Glutamatergic neuron (in vitro differentiated cells): ENCODE data around the gene XYLT1. TPM values are rescaled to one million over a fixed set of nuclear protein-coding genes. Genes with fewer than 3 reads are reported as not detected.

Source experiments
- DNase-seq: peaks from one replicate; pipeline ENCODE4 v3.0.0; 2022
- H3K27ac Mint-ChIP-seq: one replicate; pipeline ENCODE4 v1.8.0; 2020; ENCODE audit warnings: mild to moderate bottlenecking, mixed read lengths, inconsistent platforms; ENCODE audit not compliant: unreplicated experiment
- H3K27me3 Mint-ChIP-seq: one replicate; pipeline ENCODE4 v1.8.0; 2020; ENCODE audit warnings: mild to moderate bottlenecking, moderate library complexity, mixed read lengths, inconsistent platforms; ENCODE audit not compliant: unreplicated experiment
- H3K36me3 Mint-ChIP-seq: one replicate; pipeline ENCODE4 v1.8.0; 2020; ENCODE audit warnings: mild to moderate bottlenecking, mixed read lengths, inconsistent platforms; ENCODE audit not compliant: unreplicated experiment
- H3K4me1 Mint-ChIP-seq: one replicate; pipeline ENCODE4 v1.8.0; 2020; ENCODE audit warnings: mild to moderate bottlenecking, low read depth, mixed read lengths, inconsistent platforms; ENCODE audit not compliant: unreplicated experiment
- H3K4me3 Mint-ChIP-seq: one replicate; pipeline ENCODE4 v1.8.0; 2020; ENCODE audit warnings: mild to moderate bottlenecking, mixed read lengths, inconsistent platforms; ENCODE audit not compliant: unreplicated experiment
- H3K9me3 Mint-ChIP-seq: one replicate; pipeline ENCODE4 v1.8.0; 2020; ENCODE audit warnings: mild to moderate bottlenecking, moderate library complexity, mixed read lengths, inconsistent platforms; ENCODE audit not compliant: unreplicated experiment
- total RNA-seq: library from RNA; stranded (reverse); fragmentation: NEBNext Ultra II Directional; extraction: Animal tissue kit (Norgen Biotek cat#: 25700); gene quantifications from one replicate; pipeline ENCODE4 v1.2.1, GENCODE V29; 2021; ENCODE audit not compliant: unreplicated experiment
- TF ChIP-seq, protein P1 (sequence below): fragments of 200-600 bp; sonication (generic); IDR thresholded peaks from one replicate; pipeline ENCODE4 v1.5.0; 2021; ENCODE audit not compliant: partially characterized antibody, unreplicated experiment

Gene XYLT1
- total RNA-seq, 1 donor from 2014 or later: 18.4 TPM

DNA sequence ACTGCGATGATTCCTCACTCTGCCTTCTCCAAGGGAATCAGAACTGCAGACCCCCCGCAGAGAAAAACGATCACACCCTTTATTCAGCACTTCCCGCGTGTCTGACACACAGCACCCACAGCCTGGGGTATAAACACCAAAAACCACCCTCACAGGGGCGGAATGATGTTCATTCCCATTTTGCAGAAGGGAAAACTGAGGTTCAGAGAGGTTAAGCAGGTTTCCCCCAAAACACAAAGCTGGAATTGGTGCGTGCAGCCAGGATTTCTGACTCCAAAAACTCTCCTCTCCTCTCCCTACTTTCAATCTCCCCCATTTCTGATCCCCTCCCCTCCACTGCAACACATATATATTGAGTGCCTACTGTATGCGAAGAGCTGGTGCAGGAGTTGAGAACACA is 55.8 kb downstream of the XYLT1 start:
- H3K27me3 Mint-ChIP-seq: no peaks in the 10 kb centered on the region
- no peaks in the 10 kb centered on the region for H3K36me3 Mint-ChIP-seq
- DNase-seq: no peak
- H3K27ac Mint-ChIP-seq: no peak overlapping the region
- no peak overlapping the region for H3K4me3 Mint-ChIP-seq
- peaks cover 7% of the 10 kb centered on the region for H3K4me1 Mint-ChIP-seq
- TF ChIP-seq, protein P1, sequence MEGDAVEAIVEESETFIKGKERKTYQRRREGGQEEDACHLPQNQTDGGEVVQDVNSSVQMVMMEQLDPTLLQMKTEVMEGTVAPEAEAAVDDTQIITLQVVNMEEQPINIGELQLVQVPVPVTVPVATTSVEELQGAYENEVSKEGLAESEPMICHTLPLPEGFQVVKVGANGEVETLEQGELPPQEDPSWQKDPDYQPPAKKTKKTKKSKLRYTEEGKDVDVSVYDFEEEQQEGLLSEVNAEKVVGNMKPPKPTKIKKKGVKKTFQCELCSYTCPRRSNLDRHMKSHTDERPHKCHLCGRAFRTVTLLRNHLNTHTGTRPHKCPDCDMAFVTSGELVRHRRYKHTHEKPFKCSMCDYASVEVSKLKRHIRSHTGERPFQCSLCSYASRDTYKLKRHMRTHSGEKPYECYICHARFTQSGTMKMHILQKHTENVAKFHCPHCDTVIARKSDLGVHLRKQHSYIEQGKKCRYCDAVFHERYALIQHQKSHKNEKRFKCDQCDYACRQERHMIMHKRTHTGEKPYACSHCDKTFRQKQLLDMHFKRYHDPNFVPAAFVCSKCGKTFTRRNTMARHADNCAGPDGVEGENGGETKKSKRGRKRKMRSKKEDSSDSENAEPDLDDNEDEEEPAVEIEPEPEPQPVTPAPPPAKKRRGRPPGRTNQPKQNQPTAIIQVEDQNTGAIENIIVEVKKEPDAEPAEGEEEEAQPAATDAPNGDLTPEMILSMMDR: no peak
- peaks cover 4% of the 10 kb centered on the region for H3K9me3 Mint-ChIP-seq

DNA sequence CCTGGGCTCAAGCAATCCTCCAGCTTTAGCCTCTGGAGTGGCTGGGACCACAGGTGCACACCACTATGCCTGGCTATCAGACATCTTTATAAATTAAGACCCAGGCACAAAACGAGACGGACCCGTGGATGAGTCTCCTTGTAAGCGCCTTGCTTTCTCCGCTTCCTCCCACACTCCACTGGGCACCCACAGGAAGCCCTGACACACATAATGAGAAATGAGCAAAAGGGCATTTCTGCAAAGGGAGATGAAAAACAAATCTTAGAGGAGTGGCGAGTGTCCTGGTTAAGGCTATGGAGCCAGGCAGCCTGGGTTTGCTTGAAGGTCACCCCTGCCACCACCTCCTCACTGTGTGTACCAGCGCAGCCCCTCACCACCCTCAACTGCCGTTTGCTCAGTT is 56.3 kb downstream of the XYLT1 start:
- Mint-ChIP-seq H3K36me3 (no peaks in the 10 kb centered on the region), H3K27ac (no peak overlapping the region), H3K4me3 (no peak overlapping the region)

DNA sequence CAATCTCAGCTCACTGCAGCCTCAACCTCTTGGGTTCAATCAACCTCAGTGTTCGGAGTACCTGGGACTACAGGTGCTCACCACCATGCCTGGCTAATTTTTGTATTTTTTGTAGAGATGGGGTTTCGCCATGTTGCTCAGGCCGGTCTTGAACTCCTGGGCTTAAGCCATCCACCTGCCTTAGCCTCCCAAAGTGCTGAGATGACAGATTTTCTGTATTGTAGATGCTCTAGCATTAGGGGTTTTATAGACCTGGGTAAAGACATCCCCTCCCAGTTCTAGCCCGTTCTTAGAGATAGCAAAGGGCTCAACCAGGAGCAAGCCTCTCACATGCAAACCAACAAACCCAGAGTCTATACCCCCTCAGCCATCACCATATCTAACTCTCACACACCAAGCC is 57.3 kb downstream of the XYLT1 start:
- H3K4me1 Mint-ChIP-seq: peaks cover 10% of the 10 kb centered on the region
- H3K27me3 Mint-ChIP-seq: no peaks in the 10 kb centered on the region
- H3K27ac Mint-ChIP-seq: no peak overlapping the region
- TF ChIP-seq, protein P1: no peak
- H3K36me3 Mint-ChIP-seq: no peaks in the 10 kb centered on the region
- no peak for DNase-seq
- H3K9me3 Mint-ChIP-seq: peaks cover 4% of the 10 kb centered on the region
- H3K4me3 Mint-ChIP-seq: no peak overlapping the region

More for the DNA sequence above, 56.3 kb downstream of the XYLT1 start:
- no peak for DNase-seq
- Mint-ChIP-seq H3K27me3 (no peaks in the 10 kb centered on the region), H3K9me3 (peaks cover 4% of the 10 kb centered on the region), H3K4me1 (peaks cover 7% of the 10 kb centered on the region)
- TF ChIP-seq, protein P1: no peak

DNA sequence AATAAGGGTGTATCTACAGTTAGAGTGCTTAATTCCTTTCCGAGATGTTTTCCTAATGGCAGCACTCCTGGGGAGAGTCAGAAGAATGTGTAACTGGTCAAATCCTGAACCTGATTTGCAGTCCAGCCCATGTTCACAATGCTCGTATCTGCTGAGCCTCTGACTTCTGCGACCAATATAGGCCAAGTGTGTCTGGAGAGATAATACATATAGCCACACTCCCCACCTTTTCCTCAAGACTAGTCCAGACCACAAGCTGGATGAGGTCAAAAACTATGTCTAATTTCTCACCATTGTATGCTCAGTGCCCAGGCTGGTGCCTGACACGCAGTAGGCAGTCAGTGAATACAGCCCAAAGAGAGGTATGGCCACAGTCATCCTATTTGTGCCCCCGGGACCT is 58.0 kb downstream of the XYLT1 start:
- no peak overlapping the region for H3K4me3 Mint-ChIP-seq
- H3K4me1 Mint-ChIP-seq: peaks cover 11% of the 10 kb centered on the region
- H3K36me3 Mint-ChIP-seq: no peaks in the 10 kb centered on the region
- DNase-seq: no peak
- no peak overlapping the region for H3K27ac Mint-ChIP-seq
- TF ChIP-seq, protein P1: no peak
- peaks cover 5% of the 10 kb centered on the region for H3K9me3 Mint-ChIP-seq
- H3K27me3 Mint-ChIP-seq: no peaks in the 10 kb centered on the region

DNA sequence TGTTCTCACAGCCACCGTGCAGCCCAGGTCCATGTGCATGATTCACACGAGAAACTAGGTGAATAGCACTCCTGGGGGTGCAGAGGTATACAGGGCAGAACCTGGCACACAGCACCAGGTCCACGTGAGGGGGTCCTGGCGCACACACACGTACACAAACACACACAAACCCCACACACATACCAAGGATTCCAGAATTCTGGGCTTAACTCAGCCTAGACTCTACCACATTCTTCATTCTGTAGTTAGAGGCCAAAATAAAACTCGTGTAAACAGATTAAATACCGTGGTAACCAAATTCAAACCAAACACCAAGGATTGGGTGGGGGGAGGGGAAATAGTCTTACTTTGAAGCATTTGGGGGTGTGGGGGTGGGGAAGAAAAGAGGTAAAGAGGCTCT is 58.5 kb downstream of the XYLT1 start:
- Mint-ChIP-seq H3K36me3 (no peaks in the 10 kb centered on the region), H3K9me3 (peaks cover 6% of the 10 kb centered on the region), H3K4me1 (peaks cover 15% of the 10 kb centered on the region), H3K27me3 (no peaks in the 10 kb centered on the region), H3K27ac (no peak overlapping the region), H3K4me3 (no peak overlapping the region)
- TF ChIP-seq, protein P1: no peak
- DNase-seq: no peak
